HL-60/S4 (cell line): Measurements from ENCODE around the gene DISP1.
"Not testable (repeated sequence)": the region's sequence is repeated elsewhere in the genome, so short reads cannot be mapped to it uniquely, and the experiment has no call there.

ENCODE experiments used
- in situ Hi-C: fragments of 300-500 bp; cut with MboI; formaldehyde crosslinking; loops from 2 replicates; pipeline ENCODE4 v1.14.3; 2022; ENCODE audit warnings: low sequenced_read_pairs

DISP1 gene

DNA sequence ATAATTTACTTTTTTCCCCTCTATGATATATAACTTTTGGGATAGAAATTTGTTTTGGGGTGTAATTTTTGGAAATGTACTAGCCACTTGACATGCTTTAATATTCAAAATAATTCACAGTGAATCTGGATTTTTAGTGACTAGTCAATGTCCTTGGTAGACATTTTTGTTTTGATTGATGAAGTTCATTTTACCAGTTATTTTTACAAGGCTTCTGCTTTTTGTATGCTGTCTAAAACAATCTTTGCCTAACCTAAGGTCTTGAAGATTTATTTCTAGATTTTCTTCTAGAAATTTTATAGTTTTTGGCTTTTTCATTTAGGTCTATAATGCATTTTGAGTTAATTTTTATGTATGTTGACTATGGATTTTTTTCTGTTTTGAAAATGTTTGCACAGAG lies 30.9 kb downstream of the DISP1 start:
- in situ Hi-C loops = no loop called here

DNA sequence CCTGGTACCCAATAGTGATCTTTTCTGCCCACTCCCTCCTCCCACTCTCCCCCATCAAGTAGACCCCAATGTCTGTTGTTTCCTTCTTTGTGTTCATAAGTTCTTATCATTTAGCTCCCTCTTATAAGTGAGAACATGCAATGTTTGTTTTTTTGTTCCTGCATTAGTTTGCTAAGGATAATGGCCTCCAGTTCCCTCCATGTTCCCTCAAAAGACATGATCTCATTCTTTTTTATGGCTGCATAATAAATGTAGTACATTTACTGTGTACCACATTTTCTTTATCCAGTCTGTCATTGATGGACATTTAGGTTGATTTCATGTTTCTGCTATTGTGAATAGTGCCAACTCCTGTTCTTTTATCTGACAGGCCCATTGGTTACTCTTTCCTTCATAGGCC lies 35.7 kb downstream of the DISP1 start:
- in situ Hi-C loops = not testable (repeated sequence)

- in situ Hi-C loops = no loop called here
Measured at GRCh38 chr1:222852326-222852725, 37.5 kb downstream of the DISP1 start.

- in situ Hi-C loops = no loop called here
Measured at GRCh38 chr1:222861062-222861461, 46.2 kb downstream of the DISP1 start.
